ENCODE measurements around the gene BIRC7. TPM values are rescaled to one million over a fixed set of nuclear protein-coding genes. Genes with fewer than 3 reads are reported as not detected.

BIRC7 gene
- polyA plus RNA-seq, 3 donors: 0.48 to 2.6 (median 0.57) TPM

- DNase-seq (ENCODE audit: extremely low read depth in 1 of 11, low read depth in 9 of 11, low spot score in 4 of 11): no peak
These were observed 50.2 kb downstream of the BIRC7 start for GRCh38 chr20:63285636-63286615.

DNA sequence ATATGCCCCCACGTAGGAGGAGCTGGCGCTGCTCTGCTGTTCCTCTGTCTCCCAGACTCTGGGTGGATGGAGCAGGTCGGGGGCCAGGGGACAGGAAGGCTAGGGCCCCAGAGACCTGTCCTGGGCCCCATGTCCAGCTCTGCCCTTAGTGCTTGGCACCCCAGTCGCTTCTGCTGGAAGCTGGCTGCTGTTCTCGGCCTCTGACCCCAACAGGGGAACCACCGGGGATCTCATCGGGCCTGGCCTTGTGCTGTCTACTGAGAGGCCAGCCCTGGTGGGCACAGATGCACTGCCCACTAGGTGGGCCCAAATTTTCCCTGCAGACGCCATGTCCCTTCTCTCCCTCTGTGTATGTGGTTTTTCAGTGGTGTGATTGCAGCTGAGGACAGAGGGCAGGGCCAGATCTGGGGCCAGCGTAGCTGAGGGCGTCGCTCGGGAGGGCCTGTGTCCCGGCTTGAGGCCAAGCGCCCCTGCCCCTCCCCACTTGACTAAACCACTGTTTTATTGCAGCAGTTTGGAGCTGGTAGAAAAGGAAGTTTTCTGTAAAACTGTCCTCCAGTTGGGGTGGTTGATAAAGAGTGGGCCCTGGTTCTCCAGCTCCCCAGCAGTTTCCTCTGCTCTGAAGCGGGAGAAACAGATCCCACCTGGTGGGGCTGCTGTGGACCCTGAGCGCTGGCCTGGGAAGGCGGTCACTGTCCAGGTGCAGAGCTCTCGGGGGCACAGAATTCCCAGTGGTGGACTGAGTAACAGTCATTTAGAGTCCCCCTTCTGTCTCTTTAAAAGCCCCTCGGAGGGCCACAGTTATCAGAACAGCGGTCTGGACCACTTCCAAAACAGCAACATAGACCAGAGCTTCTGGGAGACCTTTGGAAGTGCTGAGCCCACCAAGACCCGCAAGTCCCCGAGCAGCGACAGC is 51.3 kb downstream of the BIRC7 start:
- DNase-seq (ENCODE audit: extremely low read depth in 1 of 11, low read depth in 9 of 11, low spot score in 4 of 11): no peak

DNA sequence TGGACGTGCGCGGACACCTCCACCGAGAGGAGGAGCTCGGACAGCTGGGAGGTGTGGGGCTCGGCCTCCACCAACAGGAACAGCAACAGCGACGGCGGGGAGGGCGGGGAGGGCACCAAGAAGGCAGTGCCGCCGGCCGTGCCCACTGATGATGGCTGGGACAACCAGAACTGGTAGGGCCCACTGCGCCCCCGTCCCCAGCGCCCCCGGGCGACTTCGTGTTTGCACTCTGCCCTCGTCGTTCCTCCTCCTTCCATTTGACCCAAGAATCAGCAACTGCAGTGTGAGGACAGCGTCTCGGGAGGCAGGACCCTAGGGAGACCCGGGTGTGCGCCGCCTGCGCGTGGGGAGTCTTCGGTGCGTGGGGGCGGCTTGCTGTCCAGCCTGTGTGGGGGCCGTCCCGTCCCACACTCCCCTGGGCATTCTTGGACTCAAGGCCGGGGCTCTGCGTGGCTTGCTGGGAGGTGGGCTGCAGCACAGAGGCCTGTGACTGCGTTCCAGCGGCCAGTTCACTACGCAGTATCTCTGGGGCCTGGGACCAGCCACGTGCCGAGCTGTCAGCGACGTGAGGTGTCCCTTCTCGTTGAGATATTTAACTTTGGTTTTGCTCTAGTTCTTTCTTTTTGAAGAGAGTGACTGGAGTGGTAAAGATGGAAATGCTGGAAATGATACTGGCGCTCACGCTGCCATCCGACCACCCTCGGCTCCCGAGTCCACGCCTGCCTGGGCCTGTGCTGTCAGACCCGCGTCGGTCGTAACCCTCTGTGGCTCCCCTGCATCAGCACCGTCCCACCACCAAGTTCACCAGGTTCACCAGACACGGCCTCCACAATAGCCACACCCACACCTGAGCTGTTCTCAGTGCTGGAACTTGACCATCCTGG is 52.2 kb downstream of the BIRC7 start:
- no peak for DNase-seq (ENCODE audit: extremely low read depth in 1 of 11, low read depth in 9 of 11, low spot score in 4 of 11)

GRCh38 chr20:63288581-63289251 is 53.0 kb downstream of the BIRC7 start:
- DNase-seq (ENCODE audit: extremely low read depth in 1 of 11, low read depth in 9 of 11, low spot score in 4 of 11): no peak

- no peak for DNase-seq (ENCODE audit: extremely low read depth in 1 of 11, low read depth in 9 of 11, low spot score in 4 of 11)
These were observed 53.8 kb downstream of the BIRC7 start for GRCh38 chr20:63289311-63290135.

Other genes starting within 250 kb of the BIRC7 start
- gene BHLHE23, start 228.9 kb upstream of the BIRC7 start, polyA plus RNA-seq (ENCODE audit: insufficient read length in 3 of 3): under 1 TPM in 1 of 3 donors, not detected in 2; 0.09 TPM
- 10 to 100 TPM; 40.1 to 46.1 (median 45.3) TPM for gene YTHDF1, start 19.8 kb upstream of the BIRC7 start, polyA plus RNA-seq (ENCODE audit: insufficient read length in 3 of 3)
- gene NKAIN4, start 18.6 kb downstream of the BIRC7 start, polyA plus RNA-seq (ENCODE audit: insufficient read length in 3 of 3): 10 to 100 TPM; 21.8 to 41.3 (median 36.6) TPM
- 10 to 100 TPM; 62.4 to 90.2 (median 76.1) TPM for gene ARFGAP1, start 36.9 kb downstream of the BIRC7 start, polyA plus RNA-seq (ENCODE audit: insufficient read length in 3 of 3)
- gene COL20A1, start 57.3 kb downstream of the BIRC7 start, polyA plus RNA-seq (ENCODE audit: insufficient read length in 3 of 3): 1 to 10 TPM in 1 of 3 donors, under 1 TPM in 2; 0.26 to 1.0 (median 0.64) TPM
- gene CHRNA4, start 125.4 kb downstream of the BIRC7 start, polyA plus RNA-seq (ENCODE audit: insufficient read length in 3 of 3): 10 to 100 TPM in 2 of 3 donors, 1 to 10 TPM in 1; 9.5 to 37.9 (median 11.4) TPM
- 10 to 100 TPM in 1 of 3 donors, 1 to 10 TPM in 2; 7.2 to 10.9 (median 8.5) TPM for gene KCNQ2, start 236.8 kb downstream of the BIRC7 start, polyA plus RNA-seq (ENCODE audit: insufficient read length in 3 of 3)